IPS-NIHi7 (cell line): ENCODE results near the gene HNRNPA3.
A peak's percentile ranks its signal among the peaks of the same experiment; 100 is the strongest.
"Not testable (repeated sequence)": the region's sequence is repeated elsewhere in the genome, so short reads cannot be mapped to it uniquely, and the experiment has no call there.

ENCODE experiments used
- DNase-seq: peaks from one replicate; pipeline ENCODE4 v3.0.0; 2012; ENCODE audit warnings: mixed read lengths; ENCODE audit errors: extremely low spot score

The HNRNPA3 gene

DNA sequence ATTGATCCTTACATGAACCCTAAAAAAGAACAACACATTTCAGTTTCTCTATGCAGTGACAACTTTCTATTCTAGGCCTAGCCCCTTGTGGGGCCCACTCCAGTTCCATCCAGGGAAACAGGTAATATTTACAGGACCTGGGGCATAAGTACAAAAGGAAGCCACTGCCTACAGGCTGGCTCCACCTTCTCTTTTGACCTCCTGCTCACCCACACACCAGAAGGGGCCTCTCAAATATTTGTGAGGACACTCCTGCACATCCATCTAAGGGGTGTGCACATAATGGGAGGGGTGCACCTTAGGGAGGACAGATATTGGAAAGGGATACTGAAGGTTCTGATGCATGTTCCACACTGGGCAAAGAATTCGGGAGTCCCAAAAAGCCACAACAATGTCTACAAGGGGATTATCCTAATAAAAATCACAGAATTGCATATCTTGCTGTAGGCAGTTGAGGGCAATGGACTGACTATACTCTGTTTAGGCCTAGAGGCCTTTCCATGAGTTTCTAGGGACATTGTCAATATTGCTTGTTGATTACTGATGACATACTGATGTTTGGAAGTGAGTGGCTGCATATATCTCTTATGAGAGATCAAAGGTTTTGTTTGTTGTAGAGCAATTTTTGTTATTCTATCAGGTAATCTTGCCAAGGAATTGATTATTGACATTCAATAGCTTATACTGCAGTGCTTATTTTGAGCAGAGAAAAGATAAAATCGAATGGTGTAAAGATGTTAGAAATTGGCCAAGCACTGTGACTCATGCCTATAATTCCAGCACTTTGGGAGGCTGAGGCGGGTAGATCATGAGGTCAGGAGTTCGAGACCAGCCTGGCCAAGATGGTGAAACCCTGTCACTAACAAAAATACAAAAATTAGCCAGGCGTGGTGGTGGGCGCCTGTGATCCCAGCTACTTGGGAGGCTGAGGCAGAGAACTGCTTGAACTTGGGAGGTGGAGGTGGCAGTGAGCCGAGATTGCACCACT, 23.8 kb upstream of the HNRNPA3 start:
- no peak for DNase-seq

DNA sequence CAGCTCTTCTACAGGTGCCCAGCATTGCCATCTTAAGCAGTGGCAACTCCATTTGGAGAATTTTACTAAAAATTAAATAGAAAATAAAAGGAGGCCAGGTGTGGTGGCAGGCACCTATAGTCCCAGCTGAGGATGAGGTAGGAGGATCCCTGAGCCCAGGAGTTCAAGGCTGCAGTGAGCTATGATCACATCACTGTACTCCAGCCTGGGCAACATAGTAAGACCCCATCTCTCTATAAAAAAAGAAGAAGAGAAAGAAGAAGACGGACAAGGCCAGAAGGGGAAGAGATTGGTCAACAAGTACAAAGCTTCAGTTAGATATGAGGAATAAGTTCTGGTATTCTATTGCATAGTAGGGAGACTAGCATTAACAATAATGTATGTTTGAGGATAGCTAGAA, 21.7 kb upstream of the HNRNPA3 start:
- DNase-seq = no peak

DNA sequence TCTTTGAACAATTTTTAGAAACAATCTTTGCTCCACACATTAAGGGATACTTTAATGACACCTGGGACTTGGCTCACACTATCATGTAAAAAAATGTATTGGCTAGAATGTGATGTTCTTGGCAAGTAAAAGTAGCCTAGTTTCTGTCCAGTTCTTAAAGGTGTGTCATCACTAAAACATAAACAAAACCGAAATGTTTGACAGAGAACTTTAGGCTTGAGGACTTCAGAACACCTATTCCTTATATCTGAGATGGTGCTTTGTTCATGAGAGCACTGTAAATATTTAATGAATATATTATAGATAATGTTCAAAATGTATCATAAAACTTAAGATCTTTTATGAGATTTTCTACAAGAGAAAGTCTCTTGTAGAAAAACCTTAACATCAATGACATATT, 19.8 kb upstream of the HNRNPA3 start:
- DNase-seq = no peak

DNA sequence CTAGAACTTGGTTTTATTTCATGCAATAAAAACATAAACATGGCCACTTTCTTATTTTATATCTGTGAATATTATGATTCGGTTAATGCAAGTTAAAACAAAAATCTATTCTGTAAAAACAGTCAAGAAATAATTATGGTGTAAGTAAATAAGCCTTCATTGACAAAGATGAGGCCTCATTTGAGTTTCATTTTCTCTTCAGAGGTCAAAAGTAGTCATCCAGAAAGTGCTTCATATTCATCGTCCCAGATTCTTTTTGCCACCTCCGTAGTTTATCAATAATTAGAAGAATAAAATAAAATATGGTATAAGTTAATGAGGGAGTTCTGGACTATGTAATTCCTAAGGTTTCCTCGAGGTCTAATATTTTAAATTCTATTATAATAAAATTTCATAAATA, 19.4 kb upstream of the HNRNPA3 start:
- DNase-seq = no peak

DNA sequence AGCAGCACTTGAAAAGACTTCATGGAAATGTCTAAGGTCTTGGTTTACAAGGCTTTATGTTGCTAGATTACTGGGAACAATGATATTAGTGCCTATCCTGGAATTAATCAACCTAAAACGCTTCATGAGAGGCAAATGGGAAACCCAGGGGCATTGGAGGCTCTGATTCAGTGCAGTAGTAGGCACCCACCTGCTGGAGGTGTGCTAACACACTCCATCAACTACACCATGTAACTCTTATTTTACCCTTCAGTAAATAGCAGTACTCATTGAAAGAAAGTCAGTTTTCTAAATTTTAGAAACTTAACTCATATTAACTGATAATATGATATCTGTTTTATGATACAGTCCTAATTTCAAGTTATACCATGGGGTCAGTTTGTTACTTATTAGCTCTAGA, 17.4 kb upstream of the HNRNPA3 start:
- DNase-seq = no peak

DNA sequence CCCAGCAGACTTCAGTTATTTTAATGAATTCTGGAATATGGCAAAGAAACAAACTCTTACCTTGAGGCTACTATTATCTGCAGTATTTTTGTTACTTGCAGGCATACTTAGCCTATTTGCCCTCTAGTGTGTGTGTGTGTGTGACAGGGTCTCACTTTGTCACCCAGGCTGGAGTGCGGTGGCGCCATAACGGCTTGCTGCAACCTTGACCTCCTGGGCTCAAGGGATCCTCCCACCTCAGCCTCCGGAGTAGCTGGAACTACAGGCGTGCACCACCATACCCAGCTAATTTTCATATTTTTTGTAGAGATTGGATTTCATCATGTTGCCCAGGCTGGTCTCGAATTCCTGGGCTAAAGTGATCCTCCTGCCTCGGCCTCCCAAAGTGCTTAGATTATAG, 12.2 kb upstream of the HNRNPA3 start:
- not testable (repeated sequence) for DNase-seq

DNA sequence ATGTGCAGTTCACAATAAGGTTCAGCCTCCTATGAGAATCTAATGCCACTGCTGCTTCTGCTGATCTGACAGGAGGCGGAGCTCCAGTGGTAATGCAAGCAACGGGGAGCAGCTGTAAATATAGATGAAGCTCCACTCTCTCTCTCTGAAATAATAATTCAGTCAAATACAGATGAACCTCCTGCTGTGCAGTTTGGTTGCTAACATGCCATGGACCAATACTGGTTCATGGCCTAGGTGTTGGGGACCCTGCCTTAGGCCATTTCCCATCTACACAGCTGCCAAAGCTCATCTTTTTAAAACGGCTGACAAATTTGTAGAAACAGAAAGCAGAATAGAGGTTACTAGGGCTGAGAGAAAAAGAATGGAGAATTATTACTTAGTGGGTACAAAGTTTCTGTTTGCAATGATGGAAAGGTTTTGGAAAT, 10.7 kb upstream of the HNRNPA3 start:
- DNase-seq = no peak

DNA sequence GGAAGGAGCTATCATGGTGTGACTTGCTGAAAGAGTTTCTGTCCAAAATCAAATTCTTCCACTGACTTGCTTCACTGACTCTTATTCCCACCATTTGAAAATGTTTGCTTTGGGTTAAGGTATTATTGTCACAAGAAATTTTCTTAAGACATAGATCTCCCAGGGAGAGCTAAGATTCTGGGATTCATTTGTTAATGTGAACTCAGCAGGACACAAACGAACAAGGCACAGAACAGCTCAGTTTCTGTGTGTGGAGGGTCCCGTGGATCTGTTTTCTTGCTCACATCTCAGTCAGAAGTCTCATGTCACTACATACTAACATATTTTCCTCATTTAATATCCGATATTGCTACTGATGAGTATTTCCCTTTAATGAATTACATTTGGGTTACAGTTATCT, 8.2 kb upstream of the HNRNPA3 start:
- DNase-seq = no peak

DNA sequence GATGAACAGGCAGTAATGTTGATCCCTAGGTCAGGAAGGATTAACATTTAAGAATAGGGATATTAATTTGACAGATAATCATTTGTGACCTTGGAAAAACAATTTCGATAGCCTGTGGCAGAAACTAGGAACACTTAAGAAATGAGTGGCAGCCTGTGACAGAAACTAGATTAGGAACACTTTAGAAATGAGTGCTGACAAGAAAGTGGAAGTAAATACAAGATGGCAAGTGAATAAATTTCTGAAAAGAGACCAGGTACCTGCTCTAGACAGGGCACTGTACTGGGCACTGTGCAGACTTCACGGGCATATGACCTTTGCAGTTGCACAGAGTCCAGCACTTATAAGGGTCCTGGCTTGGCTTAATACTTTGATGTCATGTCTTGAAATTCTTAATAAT, 5.5 kb upstream of the HNRNPA3 start:
- no peak for DNase-seq

DNA sequence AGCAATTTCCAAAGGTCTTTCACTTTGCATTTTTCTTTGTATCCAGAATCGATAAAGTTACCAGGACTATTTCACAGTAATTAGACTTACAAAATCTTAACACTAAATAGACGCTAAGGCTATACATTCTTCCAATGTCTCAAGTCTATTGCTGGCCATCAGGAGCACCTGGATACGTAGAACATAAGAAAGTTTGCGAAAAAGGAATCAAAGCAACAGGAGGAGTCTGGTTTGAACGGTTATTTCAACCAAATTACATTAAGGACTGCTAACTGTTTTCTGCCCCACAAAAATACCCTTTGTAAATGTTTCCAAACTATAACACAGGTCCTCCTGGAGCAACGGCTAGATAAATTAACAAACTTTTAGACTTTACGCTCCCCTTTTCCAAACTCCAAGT, 1.4 kb upstream of the HNRNPA3 start:
- no peak for DNase-seq

DNA sequence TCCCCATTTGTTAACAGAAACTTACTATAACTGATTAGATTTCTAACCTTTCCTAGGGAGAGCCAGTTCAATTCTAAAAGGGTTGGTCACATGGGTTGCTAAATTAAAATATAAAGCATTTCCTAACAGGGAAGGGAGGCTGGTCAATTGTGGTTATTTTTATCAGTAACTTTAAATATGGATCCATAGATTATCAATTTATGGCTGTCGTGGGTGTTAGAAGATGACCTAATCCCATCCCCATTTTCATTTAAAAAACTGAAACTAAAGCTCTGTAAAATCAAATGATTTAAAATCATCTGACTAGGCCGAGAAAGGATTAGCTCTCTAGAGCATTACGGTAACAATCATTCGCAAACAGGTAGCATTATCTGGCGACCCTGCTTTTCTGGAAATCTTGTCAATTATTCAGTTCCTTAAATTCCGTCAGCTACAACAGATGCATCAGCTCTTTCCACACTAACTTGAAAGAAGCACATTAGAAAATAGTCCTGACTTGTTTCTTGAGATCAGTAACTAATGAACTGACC, 953 bp upstream of the HNRNPA3 start:
- DNase-seq = no peak

DNA sequence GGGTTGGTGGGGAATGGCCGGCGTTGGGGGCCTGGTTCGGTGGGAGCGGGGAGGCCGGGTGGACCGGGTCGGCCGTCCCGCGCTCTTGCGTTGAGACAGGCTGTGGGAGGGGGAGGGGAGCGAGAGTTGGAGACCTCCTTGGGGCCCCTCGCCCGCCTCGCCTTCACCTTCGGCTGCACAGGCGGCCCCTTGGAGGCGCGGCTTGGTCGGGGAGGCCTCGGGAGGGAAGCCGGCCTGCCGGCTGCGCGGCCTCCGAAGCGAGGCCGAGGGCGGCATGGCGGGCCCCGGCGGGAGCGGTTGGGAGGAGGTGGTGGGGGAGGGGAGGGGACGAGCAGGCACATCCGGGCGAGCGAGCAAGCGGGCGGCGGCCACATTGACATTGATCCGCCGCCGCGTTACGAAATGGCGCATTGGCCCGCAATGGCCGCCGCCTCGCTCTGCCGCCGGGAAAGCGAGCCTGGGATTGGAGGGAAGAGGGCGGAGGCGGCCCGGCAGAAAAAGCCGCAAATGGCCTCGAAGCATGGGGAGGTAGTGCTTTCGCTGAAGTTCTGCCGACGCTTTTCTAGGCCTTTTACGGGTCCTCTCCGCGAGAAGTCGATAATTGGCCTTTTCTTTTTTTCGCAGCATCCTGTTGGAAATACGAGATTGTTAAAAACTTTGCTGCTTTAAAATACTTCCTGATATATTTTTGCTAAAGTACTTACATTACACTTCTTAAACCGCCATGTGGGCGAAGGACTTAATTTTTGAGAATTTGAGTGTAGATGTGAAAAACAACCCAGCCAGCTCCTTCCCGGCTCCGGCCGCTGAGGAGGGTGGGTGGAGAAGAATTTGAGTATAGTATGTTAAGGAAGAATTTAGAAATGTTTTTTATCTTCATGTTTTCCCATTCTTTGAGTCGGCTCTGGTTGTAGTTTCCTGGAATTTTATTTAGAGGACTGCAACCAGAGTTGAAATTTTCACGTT, 580 bp downstream of the HNRNPA3 start:
- peak; percentile 85 for DNase-seq

DNA sequence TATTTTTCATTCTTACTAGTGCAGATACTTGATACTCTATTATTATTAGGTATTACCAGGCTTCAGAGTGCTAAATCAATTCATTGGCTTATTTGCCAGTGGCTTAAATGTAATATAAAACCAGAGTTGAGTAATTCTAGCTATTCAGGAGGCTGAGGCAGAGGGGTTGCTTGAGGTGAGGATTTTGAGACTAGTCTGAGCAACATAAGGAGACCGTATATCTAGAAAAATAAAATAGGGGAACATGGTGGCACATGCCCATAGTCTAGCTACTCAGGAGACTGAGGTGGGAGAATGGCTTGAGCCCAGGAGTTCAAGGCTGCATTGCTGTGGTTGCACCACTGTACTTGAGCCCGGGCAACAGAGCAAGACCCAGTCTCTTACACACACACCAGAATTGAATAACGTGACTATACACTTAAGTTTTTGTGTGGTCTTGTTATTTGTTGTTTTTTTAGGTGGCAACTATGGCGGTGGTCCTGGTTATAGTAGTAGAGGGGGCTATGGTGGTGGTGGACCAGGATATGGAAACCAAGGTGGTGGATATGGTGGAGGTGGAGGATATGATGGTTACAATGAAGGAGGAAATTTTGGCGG, 4.8 kb downstream of the HNRNPA3 start:
- no peak for DNase-seq

DNA sequence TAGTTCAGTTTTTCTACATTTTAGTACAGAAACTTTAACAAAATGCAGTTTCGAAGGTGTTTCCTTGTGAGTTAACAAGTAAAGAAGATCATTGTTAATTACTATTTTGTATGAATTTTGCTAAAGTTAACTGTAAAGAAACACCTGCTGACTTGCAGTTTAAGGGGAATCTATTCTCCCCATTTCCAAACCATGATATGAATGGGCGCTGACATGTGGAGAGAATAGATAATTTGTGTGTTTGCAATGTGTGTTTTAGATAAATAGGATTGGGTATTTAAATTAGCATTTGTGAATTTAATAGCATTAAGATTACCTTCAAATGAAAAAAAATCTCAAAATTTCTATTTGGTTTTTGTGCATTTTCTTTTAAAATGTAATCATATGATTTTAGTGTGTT, 7.2 kb downstream of the HNRNPA3 start:
- DNase-seq = not testable (repeated sequence)

DNA sequence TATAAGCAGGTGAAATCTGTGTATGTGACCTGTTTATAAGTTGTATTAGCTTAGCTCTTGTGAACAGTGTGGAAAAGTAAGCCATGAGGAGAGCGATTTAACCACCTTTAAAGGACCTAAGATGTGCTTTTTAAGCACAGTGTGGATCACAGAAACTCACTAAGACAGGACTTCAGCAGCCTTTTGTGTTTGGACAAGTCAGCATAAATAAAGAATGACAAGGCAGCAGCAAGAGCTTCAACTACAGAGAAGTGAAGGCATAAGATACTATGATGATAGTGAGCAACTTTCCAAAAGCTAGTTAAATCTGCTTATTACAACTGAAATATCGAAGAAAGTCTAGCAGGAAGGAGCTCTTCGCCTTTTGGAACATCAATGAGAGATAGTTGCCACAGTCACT, 8.9 kb downstream of the HNRNPA3 start:
- DNase-seq = no peak

DNA sequence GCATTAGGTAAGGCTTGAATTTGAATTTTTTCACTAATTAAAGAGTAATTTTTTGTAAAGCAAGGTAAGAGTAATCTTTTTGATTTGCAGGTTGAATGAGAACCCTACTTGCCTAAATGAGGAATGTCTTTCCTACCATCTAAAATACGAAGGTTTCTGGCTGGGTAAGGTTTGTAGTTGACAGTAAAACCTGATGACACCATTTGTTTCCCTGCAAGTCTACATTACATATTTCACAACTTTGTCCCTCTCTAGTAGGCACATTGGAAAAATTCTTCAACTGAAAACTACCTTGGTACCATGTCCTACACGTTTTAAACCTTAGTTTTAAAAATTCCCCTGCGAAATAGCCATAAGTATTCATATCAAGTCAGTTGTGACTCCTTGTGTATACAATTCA, 9.4 kb downstream of the HNRNPA3 start:
- no peak for DNase-seq

DNA sequence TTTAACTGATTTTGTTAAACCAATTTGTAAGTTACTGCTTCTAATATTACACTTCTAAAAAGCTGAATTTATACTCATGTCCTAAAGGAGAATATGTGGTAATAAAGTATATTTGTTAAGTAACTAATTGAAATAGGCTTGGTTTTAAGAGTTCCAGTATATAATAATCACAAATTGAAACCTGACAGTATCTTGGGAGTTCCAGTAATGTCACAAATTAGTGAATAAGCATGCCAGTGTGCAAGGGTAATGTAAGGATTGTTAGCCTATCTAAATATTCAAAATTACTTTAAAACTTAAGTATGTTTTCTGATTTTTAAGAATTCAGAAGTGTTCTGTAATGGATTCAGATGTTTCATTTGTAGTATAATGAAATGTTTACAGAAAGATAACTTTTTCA, 10.8 kb downstream of the HNRNPA3 start:
- DNase-seq = not testable (repeated sequence)

DNA sequence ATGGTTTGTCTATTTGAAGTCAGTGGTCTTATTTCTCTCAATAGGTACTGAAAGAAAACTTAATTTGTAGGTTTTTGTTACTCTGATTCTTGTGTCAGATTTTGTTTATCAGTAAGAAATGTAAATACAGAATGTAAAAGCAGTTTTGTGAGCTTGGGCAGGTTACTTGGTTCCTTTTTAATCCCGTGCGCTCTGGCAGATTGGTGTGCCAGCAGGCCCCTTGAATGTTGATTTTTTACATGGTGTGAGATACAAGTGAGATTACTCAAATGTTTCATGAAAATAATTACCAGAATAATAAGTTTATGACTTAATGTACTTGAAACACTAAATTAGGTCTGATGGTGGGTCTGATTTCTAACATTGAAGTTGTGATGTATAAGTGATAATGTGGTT, 13.4 kb downstream of the HNRNPA3 start:
- no peak for DNase-seq

DNA sequence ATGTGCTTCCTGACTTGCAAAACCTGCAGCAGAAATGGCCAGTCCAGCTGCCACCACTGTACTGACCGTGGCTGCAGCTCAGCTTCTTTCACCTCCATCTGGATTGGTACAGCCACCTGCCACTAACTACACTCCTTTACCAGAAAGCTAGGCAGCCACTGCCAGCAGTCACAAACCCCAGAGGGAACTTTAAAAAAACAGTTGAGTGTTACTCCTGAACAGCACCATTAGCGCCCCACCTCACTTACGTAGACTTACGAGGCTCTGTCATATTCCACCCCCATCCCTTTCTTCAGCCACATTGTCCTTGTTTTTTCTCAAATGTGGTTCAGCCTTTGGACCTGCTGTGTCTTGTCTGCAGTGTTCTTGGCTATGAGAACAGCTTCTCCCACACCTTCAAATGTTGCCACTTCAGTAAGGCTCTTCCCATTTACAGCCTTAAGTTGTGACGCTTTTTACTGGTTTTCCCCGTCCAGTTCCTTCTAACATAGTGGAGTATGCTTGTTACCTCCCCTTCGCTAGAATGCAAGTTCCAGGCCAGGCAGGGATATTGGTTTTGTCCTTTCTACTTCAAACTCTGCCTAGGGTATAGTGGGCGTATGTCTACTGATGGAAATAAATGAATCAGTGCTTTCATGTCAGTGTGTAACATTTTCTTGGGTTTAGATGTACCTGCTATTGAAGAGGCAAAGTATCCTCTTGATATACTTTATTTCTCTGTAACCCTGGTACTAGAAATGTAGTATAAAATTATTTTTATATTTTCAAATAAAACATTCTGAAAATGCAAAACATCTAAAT, 17.0 kb downstream of the HNRNPA3 start:
- DNase-seq = no peak

DNA sequence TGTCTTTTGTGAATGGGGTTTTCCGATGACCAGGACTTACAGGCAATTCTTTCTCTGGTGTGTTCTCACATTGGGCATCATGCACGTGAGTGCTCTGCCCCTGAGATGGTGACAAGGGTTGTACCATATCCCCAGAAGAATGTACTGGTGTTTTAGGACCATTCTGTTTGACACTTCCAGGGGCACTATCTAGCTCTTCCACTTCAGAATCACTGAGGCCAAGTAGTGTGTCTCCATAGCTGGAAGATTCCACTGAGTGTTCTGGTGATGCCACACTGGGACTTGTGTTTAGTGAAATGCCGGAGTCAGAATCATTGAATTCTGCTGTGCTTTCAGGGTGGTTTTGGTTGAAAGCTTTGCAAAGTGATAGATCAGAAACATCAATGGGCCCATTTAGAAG, 18.7 kb downstream of the HNRNPA3 start:
- no peak for DNase-seq

DNA sequence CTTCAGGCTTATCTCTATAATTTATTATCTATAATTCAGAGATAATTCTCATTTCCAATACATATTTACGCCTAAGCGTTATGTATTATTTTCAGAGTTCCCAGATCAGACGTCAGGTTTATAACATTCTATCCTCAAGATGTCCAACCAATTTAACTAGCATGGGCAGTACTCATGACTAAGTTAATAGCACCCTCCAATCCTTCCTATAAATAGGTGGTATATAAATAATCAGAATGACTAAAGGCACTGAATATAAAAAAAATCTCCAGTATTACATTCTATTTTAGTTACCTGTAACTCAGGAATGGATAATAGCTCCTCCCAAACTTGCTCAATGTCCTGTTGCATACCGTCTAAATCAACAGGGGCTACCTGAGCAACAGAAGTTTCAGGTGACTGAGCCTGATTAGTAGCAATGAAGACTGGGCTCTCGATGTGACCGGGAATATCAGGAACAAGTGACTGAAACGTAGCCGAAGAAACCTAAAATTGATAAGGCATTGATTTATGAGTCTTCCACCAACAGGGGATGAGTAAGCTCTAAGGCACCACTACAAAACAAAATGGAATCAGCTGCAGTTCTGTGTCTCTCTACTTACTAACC, 19.6 kb downstream of the HNRNPA3 start:
- DNase-seq = no peak
